OCI-LY7 (cell line): ENCODE measurements around the gene LTN1. TPM values are rescaled to one million over a fixed set of nuclear protein-coding genes. Genes with fewer than 3 reads are reported as not detected.
"Not testable (repeated sequence)": the region's sequence is repeated elsewhere in the genome, so short reads cannot be mapped to it uniquely, and the experiment has no call there.

Experiments
- BruUV-seq: library from RNA; stranded (reverse); fragments of 400-500 nt; replicated peaks from 2 replicates; lab custom pipeline; 2021; lab: Mats Ljungman, UMichigan
- CTCF ChIA-PET: fragments of 300-600 bp; sonication (Branson Sonifier 250); formaldehyde crosslinking; loops from one replicate; lab custom pipeline; 2022; ENCODE audit warnings: antibody characterized with exemption; ENCODE audit not compliant: unreplicated experiment; lab: Charles Lee
- POLR2A ChIA-PET: fragments of 300-600 bp; sonication (Branson Sonifier 250); formaldehyde crosslinking; loops from one replicate; lab custom pipeline; 2022; ENCODE audit warnings: antibody characterized with exemption; lab: Charles Lee
- DNase-seq: peaks from one replicate; pipeline ENCODE4 v3.0.0-alpha.2; 2015; ENCODE audit warnings: low spot score
- H2AFZ ChIP-seq: fragments of 200-600 bp; sonication (generic), shearing (Covaris generic); 2 replicates; pipeline ENCODE4 v1.6.1; 2014; ENCODE audit warnings: mild to moderate bottlenecking, antibody characterized with exemption, low read length, moderate library complexity
- H3K27ac ChIP-seq: fragments of 200-600 bp; sonication (generic); 2 replicates; pipeline ENCODE4 v1.5.1; 2014; ENCODE audit warnings: mixed run types, low read depth, mild to moderate bottlenecking, moderate library complexity, low read length, inconsistent platforms; ENCODE audit not compliant: poor library complexity, severe bottlenecking
- H3K36me3 ChIP-seq: fragments of 200-600 bp; sonication (generic); 2 replicates; pipeline ENCODE4 v1.6.1; 2014; ENCODE audit warnings: mild to moderate bottlenecking, antibody characterized with exemption, low read length, moderate library complexity, mixed read lengths; ENCODE audit not compliant: insufficient read depth
- H3K4me1 ChIP-seq: fragments of 200-600 bp; sonication (generic); 2 replicates; pipeline ENCODE4 v1.5.1; 2014; ENCODE audit warnings: mild to moderate bottlenecking, low read length; ENCODE audit not compliant: insufficient read depth, poor library complexity, severe bottlenecking
- H3K4me2 ChIP-seq: fragments of 200-600 bp; sonication (generic); 2 replicates; pipeline ENCODE4 v1.6.1; 2014; ENCODE audit warnings: mild to moderate bottlenecking, low read length
- H3K4me3 ChIP-seq: fragments of 200-600 bp; sonication (generic); 2 replicates; pipeline ENCODE4 v1.5.1; 2014; ENCODE audit warnings: mild to moderate bottlenecking, low read depth, low read length; ENCODE audit not compliant: poor library complexity, severe bottlenecking
- H3K79me2 ChIP-seq: fragments of 200-600 bp; sonication (generic); 2 replicates; pipeline ENCODE4 v1.6.1; 2016; ENCODE audit warnings: low read depth, mild to moderate bottlenecking, low read length, moderate library complexity, mixed read lengths; ENCODE audit not compliant: insufficient read depth
- H3K9me2 ChIP-seq: fragments of 200-600 bp; sonication (generic); 2 replicates; pipeline ENCODE4 v1.6.1; 2016; ENCODE audit warnings: mild to moderate bottlenecking, low read length, mixed read lengths; ENCODE audit not compliant: insufficient read depth
- H3K9me3 ChIP-seq: fragments of 200-600 bp; sonication (generic); 2 replicates; pipeline ENCODE4 v1.6.1; 2014; ENCODE audit warnings: mild to moderate bottlenecking, mixed run types, low read length, mixed read lengths
- H4K20me1 ChIP-seq: fragments of 200-600 bp; sonication (generic); 2 replicates; pipeline ENCODE4 v1.6.1; 2014; ENCODE audit warnings: mild to moderate bottlenecking, antibody characterized with exemption, low read length, moderate library complexity, mixed read lengths; ENCODE audit not compliant: insufficient read depth
- EZH2phosphoT487 ChIP-seq: fragments of 200-600 bp; sonication (generic); IDR thresholded peaks from 2 replicates; pipeline ENCODE4 v1.6.1; 2018; ENCODE audit warnings: low read depth, borderline replicate concordance, mild to moderate bottlenecking, mixed run types, antibody characterized with exemption, low read length, moderate library complexity, mixed read lengths
- intact Hi-C: fragments of 100-400 bp; cut with micrococcal nuclease; formaldehyde crosslinking; loops from one replicate; pipeline ENCODE4 v1.10.0; 2022; ENCODE audit not compliant: unreplicated experiment
- total RNA-seq, 2 experiments: library from RNA; depleted of rRNA in 1 of 2; stranded (reverse); fragments of >200 nt in 1 of 2; shearing (Covaris generic) in 1 of 2; gene quantifications; 2 replicates each; pipeline ENCODE4 v1.2.3, GENCODE V29; 2014 to 2022
- TF ChIP-seq, protein P1 (sequence below): fragments of 200-600 bp; sonication (generic); conservative IDR thresholded peaks from 2 replicates; pipeline ENCODE4 v1.5.1; 2014; ENCODE audit warnings: mild to moderate bottlenecking, antibody characterized with exemption, low read length, moderate library complexity, mixed read lengths

Gene LTN1
- total RNA-seq, 2 experiments from 2014 or later, result 18.4 to 32.6 TPM

DNA sequence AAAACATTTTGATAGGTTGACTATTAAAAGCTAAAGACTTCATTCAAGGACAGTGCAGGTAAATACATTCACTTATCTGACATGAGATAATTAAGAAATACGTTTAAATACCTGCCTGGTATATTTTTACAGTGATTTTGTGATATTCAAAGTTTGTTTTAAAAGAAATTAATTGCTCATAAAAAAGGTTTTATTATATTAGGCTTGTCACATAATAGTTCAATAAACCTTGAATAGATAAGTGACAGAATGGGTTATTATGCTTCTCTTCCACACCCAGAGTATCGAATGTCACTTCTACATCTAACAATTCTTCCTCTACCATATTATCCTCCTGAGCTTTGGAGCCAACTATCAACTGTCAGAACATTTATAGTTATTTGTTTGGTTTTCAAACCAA, 60.0 kb downstream of the LTN1 start:
- no peaks in the 10 kb centered on the region for H4K20me1 ChIP-seq
- intact Hi-C loops, result no loop called here
- H2AFZ ChIP-seq, result no peak overlapping the region
- ChIA-PET CTCF (no interaction called here), POLR2A (interaction anchor here (1.3 kb wide), 1 partner anchor 15 kb away, joined by 3 read pairs; no protein-coding TSS in a partner anchor)
- H3K27ac ChIP-seq, result no peak overlapping the region
- BruUV-seq, result no TSS peak
- H3K4me1 ChIP-seq, result no peaks in the 10 kb centered on the region
- TF ChIP-seq, protein P1, sequence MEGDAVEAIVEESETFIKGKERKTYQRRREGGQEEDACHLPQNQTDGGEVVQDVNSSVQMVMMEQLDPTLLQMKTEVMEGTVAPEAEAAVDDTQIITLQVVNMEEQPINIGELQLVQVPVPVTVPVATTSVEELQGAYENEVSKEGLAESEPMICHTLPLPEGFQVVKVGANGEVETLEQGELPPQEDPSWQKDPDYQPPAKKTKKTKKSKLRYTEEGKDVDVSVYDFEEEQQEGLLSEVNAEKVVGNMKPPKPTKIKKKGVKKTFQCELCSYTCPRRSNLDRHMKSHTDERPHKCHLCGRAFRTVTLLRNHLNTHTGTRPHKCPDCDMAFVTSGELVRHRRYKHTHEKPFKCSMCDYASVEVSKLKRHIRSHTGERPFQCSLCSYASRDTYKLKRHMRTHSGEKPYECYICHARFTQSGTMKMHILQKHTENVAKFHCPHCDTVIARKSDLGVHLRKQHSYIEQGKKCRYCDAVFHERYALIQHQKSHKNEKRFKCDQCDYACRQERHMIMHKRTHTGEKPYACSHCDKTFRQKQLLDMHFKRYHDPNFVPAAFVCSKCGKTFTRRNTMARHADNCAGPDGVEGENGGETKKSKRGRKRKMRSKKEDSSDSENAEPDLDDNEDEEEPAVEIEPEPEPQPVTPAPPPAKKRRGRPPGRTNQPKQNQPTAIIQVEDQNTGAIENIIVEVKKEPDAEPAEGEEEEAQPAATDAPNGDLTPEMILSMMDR, result no peak
- no peak for TF ChIP-seq EZH2phosphoT487
- no peaks in the 10 kb centered on the region for H3K9me2 ChIP-seq
- no peak overlapping the region for H3K4me3 ChIP-seq
- no peaks in the 10 kb centered on the region for H3K79me2 ChIP-seq
- H3K36me3 ChIP-seq, result peaks cover 53% of the 10 kb centered on the region
- H3K4me2 ChIP-seq, result no peak overlapping the region
- no peaks in the 10 kb centered on the region for H3K9me3 ChIP-seq
- no peak for DNase-seq

DNA sequence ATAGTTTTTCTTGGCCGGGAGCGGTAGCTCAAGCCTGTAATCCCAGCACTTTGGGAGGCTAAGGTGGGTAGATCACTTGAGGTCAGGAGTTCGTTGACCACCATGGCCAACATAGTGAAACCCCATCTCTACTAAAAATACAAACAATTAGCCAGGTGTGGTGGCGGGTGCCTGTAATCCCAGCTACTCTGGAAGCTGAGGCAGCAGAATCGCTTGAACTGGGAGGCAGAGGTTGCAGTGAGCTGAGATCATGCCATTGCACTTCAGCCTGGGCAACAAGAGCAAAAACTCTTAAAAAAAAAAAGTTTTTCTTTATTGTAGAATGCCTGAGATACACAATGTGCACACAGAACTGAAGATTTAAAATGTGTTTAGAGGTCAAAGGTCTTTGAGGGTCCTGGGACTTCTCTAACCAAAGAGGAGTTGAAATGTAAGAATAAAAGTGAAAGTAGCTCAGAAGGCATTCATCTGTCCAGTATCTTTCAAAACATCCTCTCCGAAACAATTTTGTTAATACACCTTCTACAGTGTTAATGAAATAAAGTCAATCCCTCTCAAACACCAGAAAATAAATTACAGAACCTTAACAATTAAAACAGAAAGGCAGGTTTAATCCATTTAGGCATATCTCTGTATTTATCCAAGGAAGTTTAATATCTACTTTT, 60.8 kb downstream of the LTN1 start:
- H3K4me1 ChIP-seq, intact Hi-C loops, H3K9me3 ChIP-seq, BruUV-seq, H3K9me2 ChIP-seq, CTCF ChIA-PET, H3K4me2 ChIP-seq, H3K27ac ChIP-seq, H3K79me2 ChIP-seq, H2AFZ ChIP-seq, H4K20me1 ChIP-seq, DNase-seq, H3K4me3 ChIP-seq: not testable (repeated sequence)
- POLR2A ChIA-PET, result interaction anchor here (0.6 to 1.3 kb wide), 4 partner anchors 10 to 662 kb away, joined by 3 read pairs; no protein-coding TSS in a partner anchor
- H3K36me3 ChIP-seq, result peaks cover 54% of the 10 kb centered on the region

DNA sequence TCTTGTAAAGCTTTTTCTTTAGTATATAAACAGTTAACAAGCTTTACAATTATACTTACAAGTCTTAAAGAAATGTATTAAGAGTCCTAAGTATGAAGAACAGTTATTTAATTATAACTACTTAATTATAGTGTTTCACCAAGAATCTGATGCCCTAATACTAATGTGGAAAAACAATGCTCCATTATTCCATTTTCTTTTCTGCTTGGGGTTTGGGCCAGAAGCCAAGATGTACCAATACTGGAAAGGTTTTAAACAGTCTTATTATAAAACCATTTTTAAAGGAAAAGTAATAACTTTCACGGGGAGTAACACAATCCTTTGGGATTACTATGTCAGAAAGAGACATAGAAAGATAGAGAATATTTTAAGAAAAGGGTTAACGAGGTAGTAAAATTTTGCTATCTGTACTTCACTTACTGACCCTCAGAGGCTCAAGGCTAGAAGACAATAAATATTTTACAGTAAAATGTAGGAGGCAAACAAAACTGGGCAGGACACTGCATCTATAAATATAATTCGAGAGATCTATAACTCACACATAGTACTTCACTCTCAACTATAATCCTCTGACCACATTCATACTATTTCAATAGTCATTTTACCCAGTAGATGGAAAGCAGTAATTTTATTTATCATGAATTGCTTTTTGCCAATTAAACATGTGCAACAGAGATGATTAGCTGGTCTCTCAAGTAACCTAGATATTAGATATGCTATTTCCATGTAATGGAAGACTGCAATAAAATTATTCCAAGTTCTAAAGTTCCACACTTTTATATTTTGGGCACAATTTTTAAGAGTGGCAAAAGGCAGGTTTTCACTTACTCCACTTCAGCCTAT, 63.9 kb downstream of the LTN1 start:
- POLR2A ChIA-PET, result interaction anchor here (0.6 to 1.0 kb wide), 2 partner anchors 11 to 43 kb away, joined by 3 to 5 read pairs; no protein-coding TSS in a partner anchor

More for the DNA sequence above, 63.9 kb downstream of the LTN1 start:
- BruUV-seq, result no TSS peak
- H3K9me3 ChIP-seq, result no peaks in the 10 kb centered on the region
- H4K20me1 ChIP-seq, result no peaks in the 10 kb centered on the region
- H3K4me1 ChIP-seq, result no peaks in the 10 kb centered on the region
- H3K4me3 ChIP-seq, result no peak overlapping the region
- H3K79me2 ChIP-seq, result no peaks in the 10 kb centered on the region
- no peak overlapping the region for H3K27ac ChIP-seq
- CTCF ChIA-PET, result no interaction called here
- H3K4me2 ChIP-seq, result no peak overlapping the region
- no peak for DNase-seq
- TF ChIP-seq, protein P1, result no peak
- no peak for TF ChIP-seq EZH2phosphoT487
- H3K9me2 ChIP-seq, result no peaks in the 10 kb centered on the region
- intact Hi-C loops, result no loop called here
- peaks cover 29% of the 10 kb centered on the region for H3K36me3 ChIP-seq
- no peak overlapping the region for H2AFZ ChIP-seq
